NCI-H345 (cell line): ENCODE measurements around the gene HPN.

Experiments
- DNase-seq: peaks from one replicate; lab custom pipeline; 2025; lab: John Stamatoyannopoulos, UW

HPN gene

GRCh38 chr19:35105047-35105410 lies 63.5 kb downstream of the HPN start:
- DNase-seq, result no peak

GRCh38 chr19:35105411-35106290 lies 64.1 kb downstream of the HPN start:
- DNase-seq, result no peak

DNA sequence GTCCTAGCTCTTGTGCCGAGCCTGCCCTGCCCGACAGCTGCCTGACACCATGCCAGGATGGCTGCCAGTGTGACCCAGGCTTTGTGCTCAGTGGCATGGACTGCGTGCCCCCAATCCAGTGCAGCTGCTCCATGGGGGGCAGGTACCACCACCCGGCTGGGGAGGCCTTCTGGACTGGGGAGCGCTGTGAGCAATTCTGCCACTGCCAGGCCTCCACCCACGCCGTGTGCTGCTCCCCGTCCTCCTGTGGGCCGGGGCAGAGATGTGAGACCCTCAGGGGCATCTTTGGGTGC lies 64.7 kb downstream of the HPN start:
- no peak for DNase-seq

GRCh38 chr19:35106898-35107541 lies 65.5 kb downstream of the HPN start:
- DNase-seq, result no peak

DNA sequence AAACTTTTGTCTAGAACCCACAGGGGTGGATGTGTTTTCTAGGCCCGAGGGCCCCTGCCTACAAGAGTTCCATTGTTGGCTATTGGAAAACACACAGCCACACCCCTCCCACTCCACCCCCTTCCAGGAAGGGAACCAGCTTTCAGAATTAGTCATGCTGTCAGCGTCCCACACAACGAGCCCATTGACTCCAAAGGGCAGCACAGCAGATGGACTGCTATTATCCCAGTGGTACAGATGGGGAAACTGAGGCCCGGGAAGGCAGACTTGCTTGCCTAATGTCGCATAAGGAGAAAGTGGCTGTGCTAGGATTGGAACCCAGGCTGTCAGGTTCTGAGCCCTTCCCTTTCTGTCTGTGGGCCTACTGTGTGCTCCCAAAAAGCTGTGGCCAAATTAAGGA lies 66.0 kb downstream of the HPN start:
- DNase-seq, result no peak

- DNase-seq, result no peak
Measured at GRCh38 chr19:35108730-35109129, 67.2 kb downstream of the HPN start.

GRCh38 chr19:35109395-35110112 lies 68.0 kb downstream of the HPN start:
- no peak for DNase-seq

- DNase-seq, result no peak
Measured at GRCh38 chr19:35110974-35111373, 69.5 kb downstream of the HPN start.

DNA sequence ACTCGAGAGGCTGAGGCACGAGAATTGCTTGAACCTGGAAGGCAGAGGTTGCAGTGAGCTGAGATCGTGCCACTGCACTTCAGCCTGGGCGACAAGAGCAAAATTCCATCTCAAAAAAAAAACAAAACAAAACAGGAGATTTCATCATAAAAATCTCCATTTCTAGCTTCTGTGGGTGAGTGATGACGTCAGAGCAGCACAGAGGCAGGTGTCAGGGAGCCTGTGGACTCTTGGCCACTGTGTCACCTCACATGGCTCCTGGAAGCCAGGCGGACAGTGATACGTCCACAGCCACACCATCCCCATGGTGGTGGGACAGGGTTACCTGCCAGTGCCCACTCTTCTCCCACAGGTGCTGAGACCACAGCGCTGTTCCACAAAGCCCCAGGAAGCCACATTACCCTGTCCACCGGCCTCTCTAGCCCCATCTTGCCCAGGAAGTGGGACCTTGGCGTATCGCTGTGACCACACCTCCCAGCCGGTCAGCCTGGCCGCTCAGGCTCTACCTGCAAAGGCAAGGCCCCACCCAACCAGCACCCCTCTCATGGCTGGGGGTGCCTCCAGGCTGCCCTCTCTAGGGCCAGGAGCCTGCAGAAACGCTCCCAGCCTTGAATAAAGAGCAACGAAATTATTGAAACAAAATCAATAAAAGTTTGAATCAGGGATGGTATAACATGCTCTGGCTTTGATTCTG lies 71.6 kb downstream of the HPN start:
- DNase-seq, result no peak

GRCh38 chr19:35114353-35115176 lies 73.0 kb downstream of the HPN start:
- DNase-seq, result peak; percentile 67

DNA sequence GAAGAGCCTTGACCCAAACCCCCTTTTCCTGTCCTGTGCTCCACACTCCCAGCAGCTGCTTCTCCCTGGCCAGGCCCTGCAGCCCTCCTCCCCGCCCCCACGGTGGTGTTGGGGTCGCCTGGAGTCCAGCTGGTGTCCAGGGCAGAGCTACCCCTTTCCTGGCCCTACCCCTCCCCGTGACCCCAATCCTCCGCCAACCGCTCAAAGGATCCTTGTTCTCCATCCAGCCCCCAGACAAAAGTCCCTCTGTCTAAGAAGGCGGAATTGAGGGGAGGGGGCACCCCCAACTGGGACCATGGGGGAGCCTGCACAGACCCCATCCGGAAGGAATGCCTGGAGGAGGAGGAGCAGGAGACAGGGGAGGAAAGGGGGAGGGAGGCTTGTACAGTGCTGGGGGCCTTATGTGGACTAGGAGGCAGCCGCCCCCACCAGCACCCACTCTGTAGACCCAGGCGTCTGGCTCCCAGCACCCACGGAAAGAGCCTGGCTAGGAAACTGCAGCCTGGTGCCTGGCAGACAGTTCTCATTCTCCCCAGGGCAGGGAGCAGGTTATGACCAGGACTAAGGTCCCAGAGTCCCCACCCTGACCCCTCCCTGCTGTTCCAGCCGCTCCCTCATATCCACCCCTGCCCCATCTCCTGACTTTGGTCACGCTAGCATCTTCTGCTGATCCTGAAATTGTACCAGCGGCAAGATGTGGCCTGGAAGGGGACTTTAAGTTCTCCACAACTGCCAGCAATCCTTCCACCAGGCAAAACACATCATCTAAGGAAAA lies 73.8 kb downstream of the HPN start, which contains the start of gene FXYD3:
Gene FXYD3 (plus strand): TSS at position 647 of the 775 bp plus-strand sequence. CDS start 3,554 bp downstream, outside the sequence.
- DNase-seq, result no peak
